Activated CD4-positive, CD25-positive, alpha-beta regulatory T cell treated with anti-CD3 and anti-CD28 coated beads, Interleukin-2, amount 50 U/mL, for 72 hours (primary cell): Measurements from ENCODE around the gene BCL2L1.

Experiments used
- DNase-seq: peaks from one replicate; pipeline ENCODE4 v3.0.0; 2021

BCL2L1 gene

GRCh38 chr20:31708736-31709534 is 13.7 kb downstream of the BCL2L1 start:
- DNase-seq, result no peak

GRCh38 chr20:31707994-31708735 is 14.5 kb downstream of the BCL2L1 start:
- no peak for DNase-seq

GRCh38 chr20:31707258-31707615 is 15.4 kb downstream of the BCL2L1 start:
- DNase-seq, result no peak

- DNase-seq, result no peak
These were observed 15.9 kb downstream of the BCL2L1 start for GRCh38 chr20:31706607-31707257.

- no peak for DNase-seq
These were observed 16.8 kb downstream of the BCL2L1 start for GRCh38 chr20:31705598-31706597.

- DNase-seq, result no peak
These were observed 17.5 kb downstream of the BCL2L1 start for GRCh38 chr20:31705191-31705590.

GRCh38 chr20:31704225-31705119 is 18.2 kb downstream of the BCL2L1 start:
- DNase-seq, result no peak

- no peak for DNase-seq
These were observed 21.1 kb downstream of the BCL2L1 start for GRCh38 chr20:31701591-31701990.

- no peak for DNase-seq
These were observed 21.9 kb downstream of the BCL2L1 start for GRCh38 chr20:31700747-31701146.

- no peak for DNase-seq
These were observed 22.6 kb downstream of the BCL2L1 start for GRCh38 chr20:31699801-31700728.

GRCh38 chr20:31698803-31699718 is 23.6 kb downstream of the BCL2L1 start:
- DNase-seq, result no peak

GRCh38 chr20:31698243-31698802 is 24.3 kb downstream of the BCL2L1 start:
- DNase-seq, result no peak

- no peak for DNase-seq
These were observed 26.5 kb downstream of the BCL2L1 start for GRCh38 chr20:31695849-31696804.

GRCh38 chr20:31694842-31695593 is 27.6 kb downstream of the BCL2L1 start:
- DNase-seq, result no peak

- no peak for DNase-seq
These were observed 28.5 kb downstream of the BCL2L1 start for GRCh38 chr20:31693987-31694661.

GRCh38 chr20:31693402-31693801 is 29.3 kb downstream of the BCL2L1 start:
- no peak for DNase-seq
